PFSK-1 (cell line): ENCODE data around the gene KIF26A.

ENCODE experiments used
- FOXP2 ChIP-seq: optimal IDR thresholded peaks from 2 replicates; pipeline ENCODE3; 2011; ENCODE audit warnings: borderline replicate concordance, control low read depth, inconsistent platforms; ENCODE audit not compliant: insufficient read depth; ENCODE audit errors: extremely low read length, extremely low read depth
- POLR2AphosphoS5 ChIP-seq: IDR thresholded peaks from 2 replicates; pipeline ENCODE4 v1.6.1; 2012; ENCODE audit warnings: low read depth, mild to moderate bottlenecking, control low read depth, low read length, moderate library complexity
- REST ChIP-seq, 2 experiments: IDR thresholded peaks; 2 replicates each; pipeline versions ENCODE4 v1.6.1 to v1.8.0; 2011 to 2012; ENCODE audit warnings: low read depth in 2 of 2, low read length in 2 of 2, control low read depth in 1 of 2, inconsistent platforms in 1 of 2, mild to moderate bottlenecking in 1 of 2, moderate library complexity in 1 of 2; ENCODE audit not compliant: insufficient read depth in 1 of 2
- SIN3A ChIP-seq: IDR thresholded peaks from 2 replicates; pipeline ENCODE4 v1.6.1; 2012; ENCODE audit warnings: mild to moderate bottlenecking, low read length, moderate library complexity, borderline replicate concordance; ENCODE audit not compliant: insufficient read depth
- TAF1 ChIP-seq: IDR thresholded peaks from 2 replicates; pipeline ENCODE4 v1.6.1; 2012; ENCODE audit warnings: low read length, control low read depth, borderline replicate concordance; ENCODE audit not compliant: insufficient read depth

- TF ChIP-seq REST (IDR thresholded peaks at IDR 0.05; ENCODE audit: insufficient read depth in 1 of 2, low read depth in 2 of 2, low read length in 2 of 2) (no peak), TAF1 (no peak), POLR2AphosphoS5 (no peak), SIN3A (no peak), FOXP2 (peak; percentile 56)
Observed at GRCh38 chr14:104094709-104095425, 43.5 kb upstream of the KIF26A start.
